Transverse colon (tissue), 3 donors: ENCODE data around the gene SLC17A7.

Experiments
- EP300 ChIP-seq: sonication (generic); formaldehyde crosslinking; IDR thresholded peaks from one replicate; pipeline ENCODE4 v1.6.1; 2017; ENCODE audit warnings: antibody characterized with exemption, low read depth
- POLR2A ChIP-seq: fragments of 450-650 bp; IDR thresholded peaks from one replicate; pipeline ENCODE4 v1.6.1; 2016; ENCODE audit warnings: antibody characterized with exemption, mild to moderate bottlenecking, moderate library complexity
- TF ChIP-seq, protein P1 (sequence below), 5 experiments: fragments of 200-600 bp in 3 of 5; fragments of 450-650 bp in 2 of 5; sonication (generic) in 3 of 5; IDR thresholded peaks; 1 replicate in 2 of 5; 2 replicates in 3 of 5; pipeline ENCODE4 v1.5.1; 2016 to 2017; ENCODE audit warnings: antibody characterized with exemption in 5 of 5, inconsistent platforms in 3 of 5, mild to moderate bottlenecking in 2 of 5, moderate library complexity in 1 of 5

DNA sequence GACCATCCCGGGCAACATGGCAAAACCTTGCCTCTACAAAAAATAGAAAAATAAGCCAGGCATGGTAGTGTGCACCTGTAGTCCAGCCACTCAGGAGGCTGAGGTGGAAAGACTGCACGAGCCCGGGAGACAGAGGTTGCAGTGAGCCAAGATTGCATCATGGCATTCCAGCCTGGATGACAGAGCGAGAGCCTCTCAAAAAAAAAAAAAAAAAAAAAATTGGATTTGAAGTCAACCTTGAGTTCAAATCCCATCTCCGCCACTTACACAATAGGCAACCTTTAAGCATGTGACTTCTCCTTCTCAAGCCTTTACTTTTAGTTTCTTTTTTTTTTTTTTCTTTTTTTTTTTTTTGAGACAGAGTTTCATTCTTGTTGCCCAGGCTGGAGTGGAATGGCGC lies 41.3 kb downstream of the SLC17A7 start:
- TF ChIP-seq POLR2A = no peak
- TF ChIP-seq EP300 = no peak
- TF ChIP-seq, protein P1, sequence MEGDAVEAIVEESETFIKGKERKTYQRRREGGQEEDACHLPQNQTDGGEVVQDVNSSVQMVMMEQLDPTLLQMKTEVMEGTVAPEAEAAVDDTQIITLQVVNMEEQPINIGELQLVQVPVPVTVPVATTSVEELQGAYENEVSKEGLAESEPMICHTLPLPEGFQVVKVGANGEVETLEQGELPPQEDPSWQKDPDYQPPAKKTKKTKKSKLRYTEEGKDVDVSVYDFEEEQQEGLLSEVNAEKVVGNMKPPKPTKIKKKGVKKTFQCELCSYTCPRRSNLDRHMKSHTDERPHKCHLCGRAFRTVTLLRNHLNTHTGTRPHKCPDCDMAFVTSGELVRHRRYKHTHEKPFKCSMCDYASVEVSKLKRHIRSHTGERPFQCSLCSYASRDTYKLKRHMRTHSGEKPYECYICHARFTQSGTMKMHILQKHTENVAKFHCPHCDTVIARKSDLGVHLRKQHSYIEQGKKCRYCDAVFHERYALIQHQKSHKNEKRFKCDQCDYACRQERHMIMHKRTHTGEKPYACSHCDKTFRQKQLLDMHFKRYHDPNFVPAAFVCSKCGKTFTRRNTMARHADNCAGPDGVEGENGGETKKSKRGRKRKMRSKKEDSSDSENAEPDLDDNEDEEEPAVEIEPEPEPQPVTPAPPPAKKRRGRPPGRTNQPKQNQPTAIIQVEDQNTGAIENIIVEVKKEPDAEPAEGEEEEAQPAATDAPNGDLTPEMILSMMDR (IDR thresholded peaks at IDR 0.05) = no peak
